SKM-1 (cell line): ENCODE results near the gene AFF2.

ENCODE experiments used
- DNase-seq: peaks from one replicate; lab custom pipeline; 2025; ENCODE audit not compliant: unreplicated experiment; lab: John Stamatoyannopoulos, UW

The AFF2 gene

GRCh38 chrX:148722966-148723365 lies 222.5 kb downstream of the AFF2 start:
- no peak for DNase-seq

GRCh38 chrX:148723551-148723950 lies 223.1 kb downstream of the AFF2 start:
- no peak for DNase-seq

- DNase-seq: no peak
Observed at GRCh38 chrX:148728901-148729300, 228.5 kb downstream of the AFF2 start.

- no peak for DNase-seq
Observed at GRCh38 chrX:148732743-148733142, 232.3 kb downstream of the AFF2 start.

- DNase-seq: no peak
Observed at GRCh38 chrX:148741441-148741840, 241.0 kb downstream of the AFF2 start.

- no peak for DNase-seq
Observed at GRCh38 chrX:148755111-148755510, 254.7 kb downstream of the AFF2 start.

- no peak for DNase-seq
Observed at GRCh38 chrX:148763896-148764295, 263.5 kb downstream of the AFF2 start.

GRCh38 chrX:148768296-148768695 lies 267.9 kb downstream of the AFF2 start:
- DNase-seq: no peak

GRCh38 chrX:148771440-148771839 lies 271.0 kb downstream of the AFF2 start:
- DNase-seq: no peak

GRCh38 chrX:148774276-148774675 lies 273.9 kb downstream of the AFF2 start:
- DNase-seq: no peak

- no peak for DNase-seq
Observed at GRCh38 chrX:148784137-148784536, 283.7 kb downstream of the AFF2 start.

- DNase-seq: no peak
Observed at GRCh38 chrX:148784856-148785255, 284.4 kb downstream of the AFF2 start.

- no peak for DNase-seq
Observed at GRCh38 chrX:148785256-148785655, 284.8 kb downstream of the AFF2 start.

GRCh38 chrX:148788449-148788848 lies 288.0 kb downstream of the AFF2 start:
- no peak for DNase-seq

GRCh38 chrX:148794350-148794749 lies 293.9 kb downstream of the AFF2 start:
- no peak for DNase-seq

GRCh38 chrX:148804579-148805355 lies 304.4 kb downstream of the AFF2 start:
- DNase-seq: no peak

- DNase-seq: no peak
Observed at GRCh38 chrX:148806145-148806870, 305.9 kb downstream of the AFF2 start.

- DNase-seq: no peak
Observed at GRCh38 chrX:148808833-148809232, 308.4 kb downstream of the AFF2 start.

GRCh38 chrX:148811236-148811635 lies 310.8 kb downstream of the AFF2 start:
- no peak for DNase-seq

GRCh38 chrX:148813422-148813821 lies 313.0 kb downstream of the AFF2 start:
- DNase-seq: no peak

GRCh38 chrX:148813967-148814366 lies 313.6 kb downstream of the AFF2 start:
- no peak for DNase-seq

- no peak for DNase-seq
Observed at GRCh38 chrX:148815218-148815961, 315.0 kb downstream of the AFF2 start.
